Thyroid gland (tissue), 4 donors: Measurements from ENCODE around the gene PITPNC1.

Experiments used
- CTCF ChIP-seq, 6 experiments: fragments of 200-600 bp in 3 of 6; fragments of 450-650 bp in 3 of 6; sonication (generic) in 3 of 6; IDR thresholded peaks; one replicate each; pipeline ENCODE4 v1.5.1; 2016 to 2019; ENCODE audit warnings: antibody characterized with exemption in 6 of 6, mild to moderate bottlenecking in 2 of 6, inconsistent platforms in 1 of 6, moderate library complexity in 1 of 6
- POLR2A ChIP-seq, 2 donors: fragments of 450-650 bp; IDR thresholded peaks; one replicate each; pipeline ENCODE4 v1.6.1; 2017; ENCODE audit warnings: antibody characterized with exemption in 2 of 2, mild to moderate bottlenecking in 2 of 2, moderate library complexity in 1 of 2

- TF ChIP-seq POLR2A (IDR thresholded peaks at IDR 0.05), result no peak
- no peak for TF ChIP-seq CTCF (IDR thresholded peaks at IDR 0.05)
These were observed 281.2 kb downstream of the PITPNC1 start for GRCh38 chr17:67658265-67658664.
